NCI-H1694 (cell line): ENCODE data around the gene CRTC1.
A peak's percentile ranks its signal among the peaks of the same experiment; 100 is the strongest.
"Not testable (repeated sequence)": the region's sequence is repeated elsewhere in the genome, so short reads cannot be mapped to it uniquely, and the experiment has no call there.

Experiments
- DNase-seq: peaks from one replicate; lab custom pipeline; 2025; lab: John Stamatoyannopoulos, UW

Gene CRTC1

DNA sequence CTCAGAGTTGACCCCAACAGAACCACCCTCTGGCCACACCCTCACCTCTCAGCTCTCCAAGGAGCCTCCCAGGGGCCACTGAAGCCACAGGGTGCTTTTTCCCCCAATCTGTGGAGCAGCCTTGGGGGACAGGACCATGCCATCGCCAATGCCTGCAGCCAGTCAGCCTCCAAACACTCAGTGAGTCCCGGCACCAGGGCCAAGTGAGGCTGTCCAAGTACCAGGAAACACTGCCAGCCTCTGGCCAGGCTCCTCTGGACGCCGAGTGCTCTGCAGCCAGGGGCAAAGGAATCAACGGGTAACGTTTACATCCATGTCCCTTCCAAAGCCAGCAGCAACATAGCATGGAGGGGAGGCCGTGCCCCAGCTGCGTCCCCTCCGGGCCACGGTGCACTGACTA, 117.2 kb downstream of the CRTC1 start:
- no peak for DNase-seq

DNA sequence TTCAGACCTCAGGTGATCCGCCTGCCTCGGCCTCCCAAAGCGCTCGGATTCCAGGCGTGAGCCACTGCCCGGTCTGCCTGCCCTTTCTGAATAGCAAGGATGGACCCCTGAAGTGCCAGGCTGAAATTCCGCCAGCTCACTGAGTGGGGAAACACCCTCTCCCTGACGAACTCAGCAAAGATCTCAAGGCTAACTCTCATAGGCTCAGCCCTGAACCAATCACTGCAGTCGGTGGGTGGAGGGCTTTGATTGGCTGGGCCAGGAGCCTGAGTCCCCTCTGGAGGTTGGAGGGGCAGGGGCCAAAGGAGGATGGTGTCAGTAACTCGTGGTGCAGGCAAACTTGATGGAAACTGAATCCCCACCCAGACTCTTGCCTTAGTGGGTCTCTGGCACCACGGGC, 118.9 kb downstream of the CRTC1 start:
- no peak for DNase-seq

DNA sequence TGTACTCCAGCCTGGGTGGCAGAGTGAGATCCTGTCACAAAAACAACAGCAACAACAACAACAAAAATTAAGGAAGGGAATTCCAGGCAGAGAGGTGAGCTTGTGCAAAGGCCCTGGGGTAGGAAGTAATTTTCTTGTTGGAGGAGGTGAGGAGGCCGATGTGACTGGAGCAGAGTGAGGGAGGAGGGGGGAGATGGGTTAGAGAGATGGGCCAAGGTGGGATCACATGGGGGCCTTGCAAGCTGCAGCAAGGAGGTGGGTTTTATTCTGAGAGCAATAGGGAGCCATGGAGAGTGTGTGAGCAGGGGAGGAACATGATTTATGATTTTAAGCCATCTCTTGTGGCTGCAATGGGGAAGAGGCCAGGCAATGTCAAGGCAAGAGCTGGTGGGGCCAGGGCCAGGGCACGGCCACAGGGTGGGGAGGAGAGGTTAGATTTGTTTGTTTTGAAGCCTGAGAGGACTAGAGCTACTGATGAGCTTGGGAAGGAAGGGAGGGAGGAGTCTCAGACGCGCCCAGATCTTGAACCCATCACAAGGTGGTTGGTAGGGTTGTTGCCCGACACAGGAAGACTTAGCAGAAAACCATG, 120.2 kb downstream of the CRTC1 start:
- DNase-seq: no peak

DNA sequence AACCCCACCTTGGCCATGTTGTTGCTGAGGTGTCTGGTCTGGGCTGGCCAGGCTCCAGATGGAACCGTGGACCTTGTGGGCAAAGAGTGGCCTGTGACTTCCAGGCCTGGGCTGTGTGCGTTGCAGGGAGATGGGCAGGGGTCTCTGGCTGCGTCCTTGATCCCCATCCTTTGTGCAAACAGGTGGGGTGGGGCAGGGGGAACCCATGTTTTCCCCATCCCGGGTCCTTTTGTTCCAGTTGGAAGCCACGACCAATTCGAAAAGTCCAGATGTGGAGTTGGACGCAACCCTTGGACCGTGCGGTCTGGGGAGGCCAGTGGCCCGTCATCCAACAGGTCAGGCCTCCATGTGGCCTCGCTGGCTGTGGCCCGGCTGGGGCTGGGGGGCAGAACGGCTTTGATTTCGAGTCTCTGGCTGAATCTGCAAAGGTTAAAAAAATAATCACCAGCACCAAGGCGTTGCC, 120.7 kb downstream of the CRTC1 start:
- no peak for DNase-seq

GRCh38 chr19:18804643-18805042, 121.2 kb downstream of the CRTC1 start:
- DNase-seq: no peak

DNA sequence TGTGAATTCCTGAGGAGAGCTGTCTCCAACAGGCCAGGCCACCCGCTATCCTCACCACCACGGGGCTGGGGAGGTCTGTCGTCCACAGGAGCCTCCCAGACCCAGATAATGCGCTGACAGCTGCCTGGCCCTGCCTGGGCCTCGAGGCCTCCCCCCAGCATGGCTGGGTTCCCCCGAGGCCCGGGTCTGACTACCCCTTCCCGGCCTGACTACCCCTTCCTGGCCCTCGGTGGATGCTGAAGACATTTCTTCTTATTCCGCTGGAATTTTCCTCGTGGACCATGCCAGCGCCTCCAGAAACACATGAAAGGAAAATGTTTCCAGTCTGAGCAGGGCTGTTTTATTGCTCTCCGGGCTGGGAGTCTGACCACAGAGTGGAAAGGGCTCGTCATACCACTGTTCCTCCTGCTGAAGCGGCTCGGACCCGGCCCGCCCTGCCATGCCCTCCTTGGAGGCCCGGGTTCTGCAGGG, 124.4 kb downstream of the CRTC1 start:
- DNase-seq: no peak

DNA sequence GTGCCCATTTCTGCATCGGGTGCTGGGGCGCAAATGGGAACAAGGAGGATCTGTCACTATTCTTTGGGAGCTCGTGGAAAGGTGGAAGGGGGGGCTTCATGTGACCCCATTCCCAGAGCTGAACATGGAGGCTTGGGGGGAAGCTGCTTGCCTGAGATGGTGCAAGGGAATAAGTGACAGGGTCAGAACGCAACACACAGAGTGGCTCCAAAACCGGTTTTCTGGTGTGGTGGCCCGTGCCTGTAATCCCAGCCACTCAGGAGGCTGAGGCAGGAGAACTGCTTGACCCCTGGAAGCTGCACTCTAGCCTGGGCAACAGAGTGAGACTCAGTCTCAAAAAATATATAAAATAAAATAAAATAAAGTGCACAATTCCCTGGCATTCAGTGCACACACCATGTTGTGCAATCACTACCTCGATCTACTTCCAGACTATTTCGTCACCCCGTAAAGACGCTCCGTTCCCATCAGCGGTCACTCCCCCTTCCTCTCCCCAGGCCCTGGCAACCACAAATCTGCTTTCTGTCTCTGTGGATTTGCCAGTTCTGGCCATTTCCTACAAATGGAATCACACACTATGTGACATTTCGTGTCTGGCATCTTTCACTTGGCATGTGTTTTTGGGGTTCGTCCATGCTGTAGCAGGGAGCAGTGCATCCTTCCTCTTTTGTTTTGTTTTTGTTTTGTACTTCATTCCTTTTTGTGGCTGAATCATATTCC, 125.8 kb downstream of the CRTC1 start:
- no peak for DNase-seq

DNA sequence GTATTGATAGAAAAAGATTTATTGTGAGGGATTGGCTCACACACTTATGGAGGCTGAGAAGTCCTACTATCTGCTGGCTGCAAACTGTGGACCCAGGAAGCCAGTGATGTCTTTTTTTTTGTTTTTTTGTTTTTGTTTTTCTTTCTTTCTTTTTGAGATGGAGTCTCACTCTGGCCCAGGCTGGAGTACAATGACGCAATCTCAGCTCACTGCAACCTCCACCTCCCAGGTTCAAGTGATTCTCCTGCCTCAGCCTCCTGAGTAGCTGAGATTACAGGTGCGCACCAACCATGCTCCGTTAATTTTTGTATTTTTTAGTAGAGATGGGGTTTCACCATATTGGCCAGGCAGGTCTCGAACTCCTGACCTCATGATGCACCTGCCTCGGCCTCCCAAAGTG, 128.2 kb downstream of the CRTC1 start:
- DNase-seq: not testable (repeated sequence)

GRCh38 chr19:18814063-18814462, 130.6 kb downstream of the CRTC1 start:
- no peak for DNase-seq

GRCh38 chr19:18815673-18816072, 132.2 kb downstream of the CRTC1 start:
- no peak for DNase-seq

- DNase-seq: not testable (repeated sequence)
Measured at GRCh38 chr19:18816645-18817044, 133.2 kb downstream of the CRTC1 start.

DNA sequence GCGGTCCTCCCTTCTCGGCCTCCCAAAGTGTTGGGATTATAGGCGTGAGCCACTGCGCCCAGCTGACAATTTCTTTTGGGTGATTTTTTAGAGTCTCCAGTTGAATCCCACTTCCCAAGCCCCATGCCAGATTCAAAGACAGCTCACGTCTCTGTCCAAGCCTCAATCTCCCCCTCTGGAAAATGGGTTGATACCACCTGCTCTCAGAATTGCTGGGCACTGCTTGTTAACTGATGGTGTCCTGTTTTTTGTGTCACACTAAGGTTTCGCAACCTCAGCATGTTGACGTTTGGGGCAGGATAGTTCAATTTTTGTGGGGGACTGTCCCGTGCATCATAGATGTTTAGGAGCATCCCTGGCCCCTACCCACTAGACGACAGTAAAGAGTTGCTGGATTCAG, 134.1 kb downstream of the CRTC1 start:
- no peak for DNase-seq

DNA sequence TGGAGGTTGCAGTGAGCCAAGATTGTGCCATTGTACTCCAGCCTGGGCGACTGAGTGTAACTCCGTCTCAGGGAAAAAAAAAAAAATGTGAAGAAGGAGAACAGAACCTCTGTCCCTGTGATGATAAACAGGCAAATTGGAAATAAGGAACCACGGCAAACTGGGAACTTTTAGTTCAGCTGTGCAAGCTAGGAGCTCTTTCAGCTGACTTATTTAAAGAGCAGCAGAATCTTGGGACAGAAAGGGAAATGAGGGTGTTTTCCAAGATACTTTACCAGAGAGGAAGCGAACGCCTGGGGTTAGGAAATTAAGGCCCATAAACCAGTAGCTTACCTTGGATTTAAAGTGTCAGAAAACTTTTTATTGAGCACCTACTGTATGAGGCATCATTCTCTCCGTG, 145.3 kb downstream of the CRTC1 start:
- DNase-seq: no peak

- DNase-seq: no peak
Measured at GRCh38 chr19:18830488-18830887, 147.0 kb downstream of the CRTC1 start.

GRCh38 chr19:18831524-18832305, 148.2 kb downstream of the CRTC1 start, which contains the start of gene UPF1:
Gene UPF1 (plus strand): TSS chr19:18831959. CDS start chr19:18832210, 251 bp downstream.
- DNase-seq: peak; percentile 79
